GM20000 (cell line): ENCODE data around the gene NAV3.

Experiments
- DNase-seq: peaks from one replicate; pipeline ENCODE4 v3.0.0; 2012; ENCODE audit warnings: low spot score
- TF ChIP-seq, protein P1 (sequence below): IDR thresholded peaks from 2 replicates; pipeline ENCODE4 v1.5.1; 2012; ENCODE audit warnings: mild to moderate bottlenecking, control low read depth; ENCODE audit errors: extremely low read depth, missing control alignments

The NAV3 gene

GRCh38 chr12:78204926-78205325 lies 374.2 kb downstream of the NAV3 start:
- DNase-seq, result no peak
- TF ChIP-seq, protein P1, sequence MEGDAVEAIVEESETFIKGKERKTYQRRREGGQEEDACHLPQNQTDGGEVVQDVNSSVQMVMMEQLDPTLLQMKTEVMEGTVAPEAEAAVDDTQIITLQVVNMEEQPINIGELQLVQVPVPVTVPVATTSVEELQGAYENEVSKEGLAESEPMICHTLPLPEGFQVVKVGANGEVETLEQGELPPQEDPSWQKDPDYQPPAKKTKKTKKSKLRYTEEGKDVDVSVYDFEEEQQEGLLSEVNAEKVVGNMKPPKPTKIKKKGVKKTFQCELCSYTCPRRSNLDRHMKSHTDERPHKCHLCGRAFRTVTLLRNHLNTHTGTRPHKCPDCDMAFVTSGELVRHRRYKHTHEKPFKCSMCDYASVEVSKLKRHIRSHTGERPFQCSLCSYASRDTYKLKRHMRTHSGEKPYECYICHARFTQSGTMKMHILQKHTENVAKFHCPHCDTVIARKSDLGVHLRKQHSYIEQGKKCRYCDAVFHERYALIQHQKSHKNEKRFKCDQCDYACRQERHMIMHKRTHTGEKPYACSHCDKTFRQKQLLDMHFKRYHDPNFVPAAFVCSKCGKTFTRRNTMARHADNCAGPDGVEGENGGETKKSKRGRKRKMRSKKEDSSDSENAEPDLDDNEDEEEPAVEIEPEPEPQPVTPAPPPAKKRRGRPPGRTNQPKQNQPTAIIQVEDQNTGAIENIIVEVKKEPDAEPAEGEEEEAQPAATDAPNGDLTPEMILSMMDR, result no peak

DNA sequence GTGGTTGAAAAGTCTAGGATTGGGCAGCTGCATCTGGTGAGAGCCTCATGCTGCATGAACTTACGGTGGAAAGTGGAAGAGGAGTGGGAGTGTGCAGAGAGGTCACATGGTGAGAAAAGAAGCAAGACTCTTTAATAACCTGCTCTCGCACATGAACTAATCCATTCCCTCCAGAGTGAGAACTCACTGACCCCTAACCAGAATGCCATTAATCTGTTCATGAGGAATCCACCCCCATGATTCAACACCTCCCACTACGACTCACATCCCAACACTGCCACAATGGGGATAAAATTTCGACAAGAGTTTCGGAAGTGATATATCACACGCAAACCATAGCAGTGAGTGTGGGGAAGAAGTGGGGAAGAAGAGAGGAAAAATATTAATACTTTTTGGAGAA lies 377.4 kb downstream of the NAV3 start:
- TF ChIP-seq, protein P1, result no peak
- no peak for DNase-seq

DNA sequence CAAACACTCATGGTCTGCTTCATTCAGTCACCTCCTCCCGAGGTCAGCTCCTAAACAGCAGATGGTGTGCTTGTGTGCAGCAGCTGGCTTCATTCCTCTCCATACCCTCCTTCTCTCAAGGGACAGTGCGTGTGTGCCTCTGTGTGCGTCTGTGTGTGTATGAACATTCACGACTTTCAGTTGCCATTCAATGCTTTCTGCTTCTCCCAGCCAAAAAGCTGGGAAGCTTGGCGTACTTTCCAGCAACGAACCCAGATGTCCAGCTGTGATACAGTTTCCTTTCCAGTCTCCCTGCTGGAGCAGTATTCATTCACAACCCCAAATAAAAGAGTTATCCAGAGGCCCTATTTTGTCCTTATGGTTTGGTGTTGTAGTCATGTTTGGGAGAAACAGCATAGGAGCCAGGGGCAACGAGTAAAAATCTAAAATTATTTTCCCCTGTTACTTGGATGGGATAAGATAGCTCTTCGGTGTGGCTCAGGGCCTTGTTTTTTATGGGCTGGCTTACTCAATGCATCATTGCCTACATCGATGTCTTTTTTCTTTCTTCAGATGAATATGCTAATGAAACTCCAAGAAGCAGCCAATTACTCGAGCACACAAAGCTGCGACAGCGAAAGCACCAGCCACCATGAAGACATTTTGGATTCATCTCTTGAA lies 379.3 kb downstream of the NAV3 start:
- TF ChIP-seq, protein P1, result no peak
- no peak for DNase-seq

- TF ChIP-seq, protein P1, result no peak
- DNase-seq, result no peak
Measured at GRCh38 chr12:78210506-78210860, 379.8 kb downstream of the NAV3 start.

GRCh38 chr12:78210894-78211302 lies 380.2 kb downstream of the NAV3 start:
- TF ChIP-seq, protein P1, result no peak
- no peak for DNase-seq

DNA sequence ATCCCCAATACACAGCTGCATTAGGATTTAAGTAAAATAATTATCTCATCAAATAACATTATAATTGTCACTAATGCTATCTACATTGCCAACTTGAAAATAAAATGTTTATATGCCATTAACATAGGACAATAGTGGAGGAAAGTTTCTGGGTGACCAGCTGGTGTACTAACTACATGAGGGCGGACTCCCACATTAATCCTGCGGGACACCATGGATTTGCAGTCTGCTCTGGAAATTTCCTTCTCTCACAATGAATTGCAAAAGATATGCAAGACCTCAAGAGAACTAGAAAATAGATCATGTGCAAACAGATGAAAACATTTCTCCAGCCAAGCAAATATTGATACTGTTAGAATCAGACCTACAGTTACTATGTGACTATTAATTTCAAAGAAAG lies 390.1 kb downstream of the NAV3 start:
- no peak for DNase-seq
- TF ChIP-seq, protein P1, result no peak

DNA sequence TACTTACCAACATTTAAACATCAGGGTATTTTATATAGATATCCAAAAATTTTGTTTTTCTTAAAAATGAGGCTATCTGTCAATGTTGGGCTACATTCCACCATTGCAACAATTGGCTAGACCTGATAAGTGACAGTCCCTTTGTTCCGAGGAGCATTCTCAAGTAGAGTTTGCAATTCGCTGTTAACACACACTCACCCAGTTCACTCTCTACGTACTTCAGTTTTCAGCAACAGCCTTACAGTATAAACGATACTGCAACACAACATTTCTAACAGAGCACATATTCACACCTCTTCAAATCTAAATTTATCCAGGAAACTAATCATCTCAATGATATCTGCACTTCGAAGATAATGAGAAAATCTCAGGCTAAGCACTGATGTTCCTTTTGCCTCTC lies 393.5 kb downstream of the NAV3 start:
- no peak for DNase-seq
- TF ChIP-seq, protein P1, result no peak
